HG03460 (cell line): ENCODE results near the gene USP54.
"Not testable (repeated sequence)": the region's sequence is repeated elsewhere in the genome, so short reads cannot be mapped to it uniquely, and the experiment has no call there.

ENCODE experiments used
- ATAC-seq: cut with Tn5 transposase; IDR thresholded peaks from one replicate; pipeline ENCODE4 v1.9.1; 2021; ENCODE audit not compliant: unreplicated experiment

The USP54 gene

GRCh38 chr10:73590881-73591799, at the start of gene USP54:
Gene USP54, minus strand, starts transcription at chr10:73591342. Its CDS starts 15,684 bp downstream, at chr10:73575658.
- ATAC-seq: no peak

GRCh38 chr10:73639286-73639685, 48.1 kb upstream of the USP54 start:
- no peak for ATAC-seq

DNA sequence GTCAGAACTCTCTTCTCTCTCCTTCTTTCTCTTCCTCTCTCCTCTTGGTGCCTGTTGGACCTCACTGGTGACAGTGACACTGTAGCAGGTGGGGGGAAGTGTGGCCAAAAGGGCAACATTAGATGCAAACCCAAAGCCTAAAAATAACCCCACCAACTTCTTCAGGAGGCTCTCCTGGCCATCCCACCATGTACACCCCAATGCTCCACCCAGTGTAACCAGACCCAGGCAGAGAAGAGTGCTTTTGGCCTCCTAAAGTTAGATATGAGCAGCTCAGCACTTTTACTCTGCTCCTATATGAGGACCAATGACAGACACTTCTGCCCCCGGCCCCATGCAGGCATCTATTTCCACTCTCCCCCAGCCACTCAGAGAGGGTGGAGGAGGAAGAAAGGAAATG, 44.6 kb upstream of the USP54 start:
- ATAC-seq: no peak

- ATAC-seq: no peak
Measured at GRCh38 chr10:73634421-73634820, 43.3 kb upstream of the USP54 start.

- ATAC-seq: no peak
Measured at GRCh38 chr10:73629165-73629564, 38.0 kb upstream of the USP54 start.

GRCh38 chr10:73628405-73628804, 37.3 kb upstream of the USP54 start:
- no peak for ATAC-seq

DNA sequence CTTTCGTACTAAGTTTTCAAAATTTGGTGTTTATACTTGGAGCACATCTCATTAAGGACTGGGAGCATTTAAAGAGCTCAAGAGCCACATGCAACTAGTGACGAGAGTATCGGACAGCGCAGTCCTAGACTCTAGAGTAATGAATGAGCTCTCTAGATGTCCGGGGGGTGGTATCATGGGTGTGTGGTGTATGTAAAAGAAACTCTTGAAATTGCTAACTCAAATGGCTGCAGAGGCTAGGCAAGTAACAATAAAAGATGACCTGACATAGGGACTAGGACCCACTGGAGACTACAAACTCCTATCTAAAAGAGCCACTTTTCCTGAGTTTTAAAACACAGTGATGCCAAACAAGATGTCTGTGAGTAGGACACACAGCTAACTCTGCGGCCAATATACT, 36.2 kb upstream of the USP54 start:
- no peak for ATAC-seq

DNA sequence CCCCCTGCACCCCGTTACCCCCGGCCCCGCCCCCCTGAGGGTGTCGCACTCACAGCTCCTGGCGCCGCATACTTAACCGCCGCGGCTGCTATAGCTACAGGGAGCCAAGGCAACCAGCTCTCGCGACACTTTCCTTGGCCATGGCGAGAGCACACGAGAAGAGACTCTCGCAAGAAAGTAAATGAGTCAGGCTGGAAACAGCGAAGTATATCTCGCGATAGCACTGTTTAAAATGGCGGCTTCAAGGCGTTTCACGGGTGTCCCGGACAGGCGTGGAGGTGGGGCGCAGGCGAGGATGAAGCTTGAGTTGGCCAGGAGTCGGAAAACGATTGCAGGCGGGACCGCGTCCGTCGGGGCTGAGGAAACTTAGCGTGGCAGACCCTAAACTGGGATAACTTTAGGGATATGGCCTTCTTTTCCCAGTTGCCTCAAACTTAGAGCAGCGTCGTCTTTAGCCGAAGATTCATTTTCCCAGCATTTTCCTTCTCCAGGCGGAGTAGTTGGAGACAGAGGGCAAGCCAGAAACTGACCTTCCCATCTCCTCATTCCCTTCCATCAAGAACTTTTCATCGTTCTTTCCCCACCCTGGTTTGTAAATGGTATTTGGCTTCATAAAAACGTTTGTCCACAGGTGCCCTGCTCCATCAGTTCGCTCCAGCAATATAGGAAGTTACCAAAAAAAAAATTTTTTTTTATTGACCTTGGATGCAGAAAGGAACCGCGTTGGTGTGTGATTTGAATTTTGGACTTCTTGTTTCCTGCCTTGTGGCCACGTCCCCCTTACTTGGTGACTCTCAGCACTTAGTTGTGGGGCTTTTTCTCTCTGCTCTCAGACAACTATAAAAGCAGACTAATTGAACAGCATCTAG, 35.0 kb upstream of the USP54 start:
- ATAC-seq: peak; percentile 97

GRCh38 chr10:73625004-73625883, 34.1 kb upstream of the USP54 start:
- peak; percentile 38 for ATAC-seq

GRCh38 chr10:73623056-73623455, 31.9 kb upstream of the USP54 start:
- no peak for ATAC-seq

DNA sequence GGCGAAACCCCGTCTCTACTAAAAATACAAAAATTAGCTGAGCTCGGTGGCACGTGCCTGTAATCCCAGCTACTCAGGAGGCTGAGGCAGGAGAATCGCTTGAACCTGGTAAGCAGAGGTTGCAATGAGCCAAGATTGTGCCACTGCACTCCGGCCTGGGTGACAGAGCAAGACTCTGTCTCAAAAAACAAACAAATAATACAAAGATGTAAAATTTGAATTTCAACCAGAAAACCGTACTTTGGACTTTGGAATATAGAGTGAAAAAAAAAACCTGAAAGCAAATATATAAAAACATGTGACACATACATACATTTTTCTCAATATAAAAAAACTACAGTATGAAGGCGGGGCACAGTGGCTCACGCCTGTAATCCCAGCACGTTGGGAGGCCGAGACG, 29.8 kb upstream of the USP54 start:
- ATAC-seq: not testable (repeated sequence)

DNA sequence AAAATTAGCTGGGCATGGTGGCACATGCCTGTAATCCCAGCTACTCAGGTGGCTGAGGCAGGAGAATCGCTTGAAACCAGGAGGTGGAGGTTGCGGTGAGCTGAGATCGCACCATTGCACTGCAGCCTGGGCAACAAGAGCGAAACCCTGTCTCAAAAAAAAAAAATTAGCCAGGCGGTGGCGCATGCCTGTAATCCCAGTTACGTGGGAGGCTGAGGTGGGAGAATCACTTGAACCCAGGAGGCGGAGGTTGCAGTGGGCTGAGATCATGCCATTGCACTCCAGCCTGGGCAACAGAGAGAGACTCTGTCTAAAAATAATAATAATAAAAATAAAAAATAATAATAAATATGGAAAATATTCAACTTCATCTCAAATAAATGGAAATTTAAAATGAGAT, 26.0 kb upstream of the USP54 start:
- ATAC-seq: not testable (repeated sequence)

GRCh38 chr10:73614720-73615119, 23.6 kb upstream of the USP54 start:
- ATAC-seq: no peak

DNA sequence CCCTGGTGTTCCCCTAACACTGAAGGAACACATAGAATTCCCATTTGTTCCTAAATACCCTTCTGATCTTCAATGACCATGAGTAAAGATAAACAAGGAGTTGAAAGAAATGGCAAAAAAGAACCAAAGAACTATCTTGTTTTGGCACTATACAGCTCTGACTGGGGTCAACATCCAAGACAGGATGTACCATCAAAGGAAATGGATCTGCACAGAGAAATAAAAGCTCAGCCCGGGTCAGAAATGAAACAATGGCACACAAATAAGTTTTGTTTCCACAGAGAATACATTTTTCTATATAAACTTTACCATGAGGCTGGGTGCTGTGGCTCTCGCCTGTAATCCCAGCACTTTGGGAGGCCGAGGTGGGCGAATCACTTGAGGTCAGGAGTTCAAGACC, 18.0 kb upstream of the USP54 start:
- ATAC-seq: no peak

DNA sequence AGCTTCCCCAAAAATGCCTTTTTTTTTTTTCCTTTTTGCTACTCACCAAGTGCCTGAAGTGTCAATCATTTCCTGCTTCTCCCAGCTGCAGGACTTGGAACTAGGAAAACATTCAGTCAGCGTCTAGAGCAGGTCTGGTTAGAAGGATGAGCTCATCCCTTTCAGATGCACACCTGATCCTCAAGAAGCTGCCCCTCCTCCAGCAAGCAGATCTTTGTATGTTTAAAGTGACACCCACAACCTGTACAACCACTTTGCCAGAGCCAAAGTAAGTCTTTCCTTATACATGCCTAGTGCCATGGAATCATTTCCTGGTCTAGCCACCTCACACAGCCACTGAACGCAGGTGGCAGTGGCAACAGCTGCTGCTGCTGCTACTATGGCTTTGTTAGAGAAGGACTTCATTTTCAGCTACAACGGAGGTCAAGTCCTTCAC, 10.4 kb upstream of the USP54 start:
- ATAC-seq: no peak

DNA sequence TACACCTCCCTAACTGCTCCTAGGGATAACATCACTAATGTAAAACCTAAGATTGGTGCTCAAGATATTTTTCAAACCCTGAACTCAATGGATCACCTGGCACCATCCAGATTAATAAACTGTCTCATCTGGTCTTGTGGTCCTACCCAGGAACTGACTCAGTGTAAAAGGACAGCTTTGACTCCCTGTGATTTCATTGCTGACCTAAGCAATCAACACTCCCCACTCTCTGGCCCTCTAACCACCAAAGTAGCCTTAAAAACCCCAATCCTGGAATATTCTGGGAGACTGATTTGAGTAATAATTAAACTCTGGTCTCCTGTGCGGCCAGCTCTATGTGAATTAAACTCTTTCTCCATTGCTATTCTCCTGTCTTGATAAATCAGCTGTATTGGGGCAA, 6.2 kb upstream of the USP54 start:
- no peak for ATAC-seq

DNA sequence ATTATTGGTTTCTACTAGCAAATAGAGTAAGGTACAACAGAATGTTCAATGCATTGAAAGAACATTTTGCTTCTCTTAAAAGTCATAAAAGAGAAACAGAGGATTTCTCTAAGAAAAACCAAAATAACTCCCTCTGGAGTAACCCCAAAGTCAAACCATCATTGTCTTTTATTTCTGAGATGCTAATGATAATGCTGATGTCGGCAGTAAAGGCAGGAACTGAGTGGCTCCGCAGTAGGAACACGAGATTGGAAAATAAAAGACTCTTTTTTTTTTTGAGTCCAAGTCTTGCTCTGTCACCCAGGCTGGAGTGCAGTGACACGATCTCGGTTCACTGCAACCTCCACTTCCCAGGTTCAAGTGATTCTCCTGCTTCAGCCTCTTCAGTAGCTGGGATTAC, 2.7 kb upstream of the USP54 start:
- ATAC-seq: no peak

GRCh38 chr10:73593110-73593509, 2.0 kb upstream of the USP54 start:
- ATAC-seq: no peak

DNA sequence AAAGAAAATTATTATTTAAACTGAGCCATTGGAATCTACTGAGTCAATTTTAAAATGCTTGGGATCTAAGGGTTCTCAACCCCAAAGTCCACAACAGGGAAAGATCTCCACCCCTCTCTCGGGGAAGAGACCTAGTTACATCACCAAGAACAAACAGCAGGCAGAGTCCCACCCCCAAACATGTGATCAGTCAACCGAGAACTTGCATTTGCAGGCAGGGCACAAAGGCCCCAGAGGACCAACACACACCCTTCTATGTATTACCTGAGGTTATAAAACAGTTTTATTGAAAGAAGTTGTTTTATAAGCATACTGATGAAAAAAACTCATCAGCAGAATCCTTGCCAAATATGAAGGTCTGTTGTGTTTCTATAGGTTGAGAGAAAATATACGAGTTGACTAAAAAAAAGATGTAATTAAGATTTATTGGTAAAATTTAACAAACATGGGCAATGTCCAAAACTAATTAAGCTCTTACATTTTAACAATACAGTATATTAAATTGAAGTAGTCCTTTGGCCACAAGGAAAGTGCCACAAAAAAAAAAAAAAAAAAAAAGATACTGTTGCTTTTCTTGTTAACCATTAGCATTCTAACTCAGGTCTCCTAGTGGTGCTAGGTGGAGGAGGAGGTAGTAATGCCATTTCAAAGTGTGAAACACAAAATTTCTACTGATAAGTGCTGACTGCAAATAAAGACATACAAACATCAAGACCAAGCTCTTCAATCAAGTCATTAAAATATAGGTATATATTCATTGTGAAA, 975 bp upstream of the USP54 start:
- no peak for ATAC-seq

DNA sequence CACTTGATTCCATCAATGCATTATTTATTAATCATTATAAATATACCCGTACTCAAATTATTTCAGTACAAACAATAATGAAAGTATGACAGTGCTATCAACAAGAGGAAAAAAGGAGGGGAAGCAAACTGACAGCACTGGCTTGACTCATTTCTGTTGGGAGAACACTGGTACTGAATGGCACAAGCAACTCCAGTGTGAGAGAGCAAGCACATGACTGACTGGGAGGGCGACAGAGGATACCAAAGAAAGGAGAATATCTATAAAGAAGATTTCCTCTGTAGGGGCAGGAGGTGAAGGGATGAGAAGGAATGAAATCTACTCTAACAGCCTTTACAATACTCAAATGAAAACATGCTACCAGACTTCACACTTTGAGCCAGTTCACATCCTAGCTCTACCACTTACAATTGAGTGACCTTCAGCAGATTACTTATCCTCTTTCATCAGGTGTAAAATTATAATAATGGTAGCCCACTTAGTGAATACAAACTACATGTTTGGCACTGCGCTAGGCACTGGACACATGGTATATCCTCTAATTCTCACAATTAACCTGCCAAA, 1.5 kb downstream of the USP54 start:
- no peak for ATAC-seq
